OCI-LY3 (cell line): ENCODE measurements around the gene SYT8.

Experiments
- CTCF ChIP-seq: fragments of 200-600, 300-600 bp; sonication (generic); IDR thresholded peaks from 2 replicates; pipeline ENCODE4 v1.5.1; 2014; ENCODE audit warnings: antibody characterized with exemption, low read length, low read depth
- EZH2phosphoT487 ChIP-seq: fragments of 200-600 bp; shearing (Covaris generic); IDR thresholded peaks from 2 replicates; pipeline ENCODE4 v1.6.1; 2018; ENCODE audit warnings: antibody characterized with exemption, mixed run types, low read depth

DNA sequence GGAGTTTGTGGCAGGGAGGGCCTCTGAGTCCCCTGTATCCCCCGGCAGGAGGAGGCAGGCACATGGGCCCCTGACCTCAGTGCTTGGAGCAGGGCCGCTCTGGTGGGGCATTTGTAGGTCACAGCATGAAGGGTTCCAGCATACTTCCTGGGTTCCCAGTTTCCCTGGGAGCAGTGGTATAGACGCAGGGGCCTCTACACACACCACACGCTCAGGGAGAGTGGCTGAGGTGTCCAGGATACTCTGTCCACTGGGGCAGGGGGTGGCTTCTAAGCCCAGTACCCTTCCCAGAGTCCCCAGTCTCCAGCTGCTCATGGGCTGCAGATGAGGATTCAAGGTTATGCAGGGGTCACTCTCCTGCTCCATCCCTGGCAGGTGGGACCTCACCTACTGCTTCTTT is 24.2 kb downstream of the SYT8 start:
- no peak for TF ChIP-seq CTCF
- TF ChIP-seq EZH2phosphoT487 = no peak
